Ishikawa (cell line): Measurements from ENCODE around the gene CARM1.

Experiments
- CREB1 ChIP-seq: IDR thresholded peaks from 2 replicates; pipeline ENCODE4 v1.6.1; 2012; ENCODE audit warnings: low read depth
- EGR1 ChIP-seq: IDR thresholded peaks from 2 replicates; pipeline ENCODE4 v1.6.1; 2012
- FOXM1 ChIP-seq: IDR thresholded peaks from 2 replicates; pipeline ENCODE4 v1.6.1; 2012; ENCODE audit warnings: low read depth, borderline replicate concordance
- NFIC ChIP-seq: IDR thresholded peaks from 2 replicates; pipeline ENCODE4 v1.6.1; 2012
- REST ChIP-seq: IDR thresholded peaks from 2 replicates; pipeline ENCODE4 v1.6.1; 2012; ENCODE audit warnings: low read depth, mild to moderate bottlenecking
- TAF1 ChIP-seq: IDR thresholded peaks from 2 replicates; pipeline ENCODE4 v1.6.1; 2012; ENCODE audit warnings: low read depth, mild to moderate bottlenecking
- TEAD4 ChIP-seq: IDR thresholded peaks from 2 replicates; pipeline ENCODE4 v1.6.1; 2012
- ZBTB7A ChIP-seq: IDR thresholded peaks from 2 replicates; pipeline ENCODE4 v1.6.1; 2012; ENCODE audit warnings: low read depth

- TF ChIP-seq TAF1: no peak
- no peak for TF ChIP-seq EGR1
- TF ChIP-seq REST: no peak
- TF ChIP-seq ZBTB7A: 0 out of 2 replicates have a peak, but pooled peaks have one; percentile 8
- TF ChIP-seq FOXM1: no peak
- no peak for TF ChIP-seq NFIC
- TF ChIP-seq CREB1: no peak
- no peak for TF ChIP-seq TEAD4
These were observed 16.4 kb downstream of the CARM1 start for GRCh38 chr19:10887616-10888367.
